HG02943 (cell line): ENCODE results near the gene PADI1.

Experiments
- ATAC-seq: cut with Tn5 transposase; IDR thresholded peaks from one replicate; pipeline ENCODE4 v1.9.1; 2021; ENCODE audit warnings: mild to moderate bottlenecking, low read depth, moderate library complexity; ENCODE audit not compliant: unreplicated experiment

Gene PADI1

DNA sequence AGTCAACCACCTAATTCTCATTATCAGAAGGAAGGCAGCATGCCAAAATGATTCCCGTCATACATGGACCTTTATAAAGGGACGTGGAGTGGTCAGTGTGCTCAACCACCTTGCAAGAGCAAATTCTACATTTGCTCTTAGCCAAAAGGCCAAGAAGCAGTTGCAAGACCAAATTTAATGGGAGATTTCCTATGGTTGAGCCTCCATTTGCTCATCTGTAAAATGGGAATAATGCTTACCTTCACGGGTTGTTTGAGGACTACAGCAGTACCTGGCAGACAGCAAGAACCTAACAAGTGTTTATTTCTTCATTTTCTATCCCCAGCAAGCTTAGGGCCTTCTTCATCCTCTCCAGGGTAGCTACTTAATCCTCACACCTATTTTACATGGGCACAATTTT, 85.6 kb downstream of the PADI1 start:
- ATAC-seq, result no peak

DNA sequence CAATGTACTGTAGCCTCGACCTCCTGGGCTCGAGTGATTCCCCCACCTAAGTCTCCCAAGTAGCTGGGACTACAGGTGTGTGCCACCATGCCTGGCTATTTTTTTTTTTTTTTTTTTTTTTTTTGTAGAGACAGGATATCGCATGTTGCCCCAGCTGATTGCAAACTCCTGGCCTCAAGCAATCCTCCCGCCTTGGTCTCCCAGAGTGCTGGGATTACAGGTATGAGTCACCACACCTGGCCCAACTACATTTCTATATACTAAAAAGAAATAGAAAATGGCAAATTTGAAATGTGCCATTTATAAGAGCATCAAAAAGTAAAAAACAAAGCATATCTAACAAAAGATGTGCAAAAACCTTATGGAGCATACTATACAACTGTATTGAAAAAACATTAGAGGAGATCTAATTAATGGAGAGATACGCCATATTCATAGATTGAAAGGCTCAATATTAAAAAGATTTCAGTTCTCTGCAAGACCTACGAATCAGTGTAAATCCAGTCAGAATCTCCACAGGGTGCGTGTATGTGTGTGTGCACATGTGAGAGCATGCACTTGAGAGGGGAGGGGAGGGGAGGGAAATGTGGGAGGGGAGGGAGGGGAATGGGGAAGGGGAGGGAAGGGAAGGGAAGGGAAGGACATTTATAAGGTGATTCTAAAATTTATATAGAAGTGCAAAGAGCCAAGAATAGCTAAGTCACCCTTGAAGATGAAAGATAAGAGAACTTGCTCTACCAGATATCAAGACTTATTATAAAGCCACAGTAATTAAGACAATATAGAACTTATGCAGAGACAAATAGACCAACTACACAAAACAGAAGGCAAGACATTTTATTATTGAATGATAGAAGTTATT, 87.6 kb downstream of the PADI1 start:
- ATAC-seq, result no peak

DNA sequence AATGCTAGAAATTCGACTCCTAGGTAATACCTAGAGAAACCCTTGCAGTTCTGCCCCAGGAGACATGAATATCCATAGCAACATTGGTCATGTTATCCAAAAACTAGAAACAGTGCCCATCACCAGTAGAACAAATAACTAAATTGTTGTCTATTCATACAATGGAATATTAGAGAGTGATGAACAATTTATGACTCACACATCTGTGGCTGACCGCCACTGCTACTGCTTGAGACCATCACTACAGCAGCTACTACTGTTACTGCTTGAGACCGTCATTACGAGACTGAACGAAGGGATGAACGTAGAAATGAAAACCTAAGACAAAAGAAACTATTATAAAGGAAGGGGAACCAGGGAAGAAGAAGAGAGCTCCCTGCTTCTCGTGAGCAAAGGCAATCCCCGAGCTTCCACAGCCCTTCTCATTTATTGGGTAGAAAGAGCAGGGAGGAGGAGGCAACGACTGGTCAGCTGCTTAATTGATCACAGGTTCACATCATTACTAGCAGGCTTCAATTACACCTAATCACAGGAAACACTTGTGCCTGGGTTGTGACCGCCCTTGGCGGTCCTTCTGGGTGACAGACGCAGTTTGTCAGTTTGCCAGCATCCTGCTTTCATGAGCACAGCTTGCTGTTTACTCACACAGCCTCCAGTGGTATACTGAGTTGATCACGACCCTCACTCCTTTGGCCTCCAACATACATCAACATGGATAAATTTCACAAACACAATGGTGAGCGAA, 88.9 kb downstream of the PADI1 start:
- ATAC-seq, result no peak

DNA sequence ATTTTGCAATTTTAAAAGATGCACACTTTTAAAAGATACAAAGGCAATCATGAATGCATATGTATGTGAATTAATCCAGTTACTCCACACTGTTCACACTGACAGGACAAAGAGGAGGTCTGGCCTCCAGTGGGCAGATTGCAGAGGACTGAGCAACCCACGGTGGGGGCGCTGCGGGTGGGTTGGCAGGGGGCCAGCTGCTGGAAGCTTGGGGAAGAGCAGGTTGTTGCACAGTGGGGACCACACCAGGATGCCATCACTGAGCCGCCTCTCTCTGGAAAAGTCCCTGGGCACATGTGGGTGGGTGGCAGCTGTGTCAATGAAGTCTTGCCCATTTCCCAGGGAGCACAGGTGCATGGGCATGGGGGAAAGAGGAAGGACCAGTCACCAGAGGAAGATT, 90.4 kb downstream of the PADI1 start:
- ATAC-seq, result no peak
